NOMO-1 treated with DMSO at 0.1 percent for 48 hours (cell line): ENCODE results near the gene IL17B.

Experiments
- DNase-seq: peaks from one replicate; lab custom pipeline; 2025; ENCODE audit not compliant: unreplicated experiment; lab: John Stamatoyannopoulos, UW

The IL17B gene, protein sequence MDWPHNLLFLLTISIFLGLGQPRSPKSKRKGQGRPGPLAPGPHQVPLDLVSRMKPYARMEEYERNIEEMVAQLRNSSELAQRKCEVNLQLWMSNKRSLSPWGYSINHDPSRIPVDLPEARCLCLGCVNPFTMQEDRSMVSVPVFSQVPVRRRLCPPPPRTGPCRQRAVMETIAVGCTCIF

GRCh38 chr5:149379177-149379761, at the start of gene IL17B:
TSS of gene IL17B (minus strand) at chr5:149379292. CDS start at chr5:149379225, 67 bp downstream.
- no peak for DNase-seq

GRCh38 chr5:149428032-149428431, 48.9 kb upstream of the IL17B start:
- no peak for DNase-seq

DNA sequence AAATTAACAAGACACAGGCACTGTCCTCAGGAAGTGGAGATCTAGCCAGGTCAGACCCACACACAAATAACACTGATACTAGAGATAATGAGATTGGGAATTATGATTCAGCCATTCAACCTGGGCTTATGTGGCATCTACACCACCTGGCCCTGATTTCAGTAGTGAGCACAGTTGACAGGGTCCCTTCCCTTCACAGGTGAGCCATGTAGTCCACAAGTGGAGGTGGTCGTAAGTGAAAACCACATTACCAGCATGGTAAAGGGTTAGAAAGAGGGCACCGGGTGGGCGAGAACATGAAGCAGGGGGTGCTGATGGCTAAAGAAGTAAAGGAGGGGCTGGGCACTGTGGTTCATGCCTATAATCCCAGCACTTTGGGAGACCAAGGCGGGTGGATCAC, 48.3 kb upstream of the IL17B start:
- no peak for DNase-seq

DNA sequence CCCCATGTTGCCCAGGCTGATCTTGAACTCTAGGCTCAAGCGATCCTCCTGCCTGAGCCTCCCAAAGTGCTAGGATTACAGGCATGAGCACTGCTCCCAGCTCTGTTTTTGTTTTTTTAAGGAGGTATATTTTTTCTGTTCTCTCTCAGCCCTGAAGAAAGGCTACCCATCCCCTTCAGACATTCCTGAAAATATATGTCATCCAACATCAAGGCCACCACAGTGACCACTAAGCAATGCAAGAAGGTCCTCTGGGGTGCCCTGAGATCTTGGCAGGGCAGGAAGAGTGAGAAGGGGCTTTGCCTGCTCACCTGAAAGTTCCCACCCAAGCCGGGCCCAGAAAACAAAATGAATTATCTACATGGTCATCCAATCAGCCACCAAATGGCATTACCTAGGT, 47.8 kb upstream of the IL17B start:
- no peak for DNase-seq

- DNase-seq = no peak
Observed at GRCh38 chr5:149425729-149426128, 46.6 kb upstream of the IL17B start.

- DNase-seq = no peak
Observed at GRCh38 chr5:149424371-149425315, 45.6 kb upstream of the IL17B start.

- DNase-seq = no peak
Observed at GRCh38 chr5:149423794-149424268, 44.7 kb upstream of the IL17B start.

GRCh38 chr5:149423049-149423793, 44.1 kb upstream of the IL17B start:
- DNase-seq = no peak

GRCh38 chr5:149422366-149423048, 43.4 kb upstream of the IL17B start:
- DNase-seq = no peak

GRCh38 chr5:149421834-149422233, 42.7 kb upstream of the IL17B start:
- DNase-seq = no peak

DNA sequence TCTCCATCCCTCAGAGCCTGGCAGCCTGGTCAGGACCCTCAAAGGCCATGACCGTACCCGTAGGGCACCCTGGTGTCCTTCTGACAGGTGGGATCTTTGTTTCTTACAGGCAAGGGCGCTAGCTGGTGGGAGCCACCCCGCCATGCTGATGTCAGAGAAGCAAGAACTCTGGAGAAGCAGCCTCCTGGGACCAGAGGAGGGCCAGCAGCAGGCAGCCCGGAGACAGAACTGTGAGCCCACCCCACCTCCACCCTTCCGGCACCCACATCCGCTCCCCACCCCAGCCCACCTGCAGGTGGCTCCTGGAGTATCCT, 42.2 kb upstream of the IL17B start:
- DNase-seq = no peak

- DNase-seq = no peak
Observed at GRCh38 chr5:149420545-149421371, 41.7 kb upstream of the IL17B start.

DNA sequence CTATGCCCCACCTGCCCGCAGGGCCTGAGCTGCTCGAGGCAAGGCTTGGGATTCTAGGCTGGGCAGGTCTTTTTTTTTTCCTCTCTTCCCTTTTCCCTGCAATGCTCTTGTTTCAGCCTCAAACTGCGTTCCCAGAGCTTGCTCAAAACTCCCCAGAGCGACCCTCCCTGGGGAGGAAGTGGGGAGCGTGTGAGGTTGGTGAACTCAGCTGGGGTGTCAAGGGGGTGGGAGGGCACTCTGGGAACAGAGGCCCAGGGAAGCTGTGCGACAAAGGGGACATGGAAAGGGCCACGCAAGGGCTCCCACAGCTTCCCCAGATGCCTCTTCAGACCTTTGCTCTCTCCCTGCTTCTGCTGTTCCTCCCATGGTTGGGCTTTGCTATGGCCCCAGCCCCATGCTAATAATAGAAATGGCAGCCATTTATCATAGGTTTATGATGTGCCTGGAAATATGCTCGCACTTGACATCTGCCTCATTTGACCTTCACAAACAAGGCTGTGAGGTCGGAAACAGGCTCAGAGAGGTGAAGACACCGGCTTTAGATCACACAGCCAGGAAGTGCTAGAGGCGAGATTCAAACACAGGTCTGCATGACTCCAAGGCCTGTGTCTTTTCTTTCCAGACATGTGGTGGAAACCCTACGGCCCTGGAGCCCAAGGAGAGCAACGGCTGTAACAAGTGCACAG, 40.9 kb upstream of the IL17B start:
- DNase-seq = no peak

DNA sequence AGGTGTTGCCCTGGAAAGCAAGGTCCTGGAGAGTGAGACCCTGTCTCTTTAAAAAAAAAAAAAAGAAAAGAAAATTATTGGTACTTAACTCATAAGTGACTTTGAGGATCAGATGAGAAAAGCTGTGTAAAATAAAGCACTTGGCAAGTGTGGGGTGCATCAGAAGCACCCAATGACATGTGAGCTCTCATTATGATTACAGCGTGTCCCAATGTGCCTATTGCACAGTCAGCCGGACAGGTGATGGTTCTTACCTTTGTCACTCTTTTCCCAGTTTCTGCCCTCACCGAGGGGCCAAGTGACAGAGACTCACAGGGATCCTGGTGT, 40.4 kb upstream of the IL17B start:
- DNase-seq = no peak

GRCh38 chr5:149418910-149419531, 39.9 kb upstream of the IL17B start:
- DNase-seq = no peak

GRCh38 chr5:149417711-149418368, 38.7 kb upstream of the IL17B start:
- DNase-seq = no peak

GRCh38 chr5:149416987-149417710, 38.1 kb upstream of the IL17B start:
- no peak for DNase-seq
